GM12874 (cell line): ENCODE measurements around the gene PPP5C.

ENCODE experiments used
- TF ChIP-seq, protein P1 (sequence below): IDR thresholded peaks from 2 replicates; pipeline ENCODE4 v1.5.1; 2011; ENCODE audit warnings: low read depth, mild to moderate bottlenecking, control low read depth, low read length, moderate library complexity; ENCODE audit not compliant: insufficient read depth

PPP5C gene

GRCh38 chr19:46369817-46370216, 22.9 kb downstream of the PPP5C start:
- TF ChIP-seq, protein P1, sequence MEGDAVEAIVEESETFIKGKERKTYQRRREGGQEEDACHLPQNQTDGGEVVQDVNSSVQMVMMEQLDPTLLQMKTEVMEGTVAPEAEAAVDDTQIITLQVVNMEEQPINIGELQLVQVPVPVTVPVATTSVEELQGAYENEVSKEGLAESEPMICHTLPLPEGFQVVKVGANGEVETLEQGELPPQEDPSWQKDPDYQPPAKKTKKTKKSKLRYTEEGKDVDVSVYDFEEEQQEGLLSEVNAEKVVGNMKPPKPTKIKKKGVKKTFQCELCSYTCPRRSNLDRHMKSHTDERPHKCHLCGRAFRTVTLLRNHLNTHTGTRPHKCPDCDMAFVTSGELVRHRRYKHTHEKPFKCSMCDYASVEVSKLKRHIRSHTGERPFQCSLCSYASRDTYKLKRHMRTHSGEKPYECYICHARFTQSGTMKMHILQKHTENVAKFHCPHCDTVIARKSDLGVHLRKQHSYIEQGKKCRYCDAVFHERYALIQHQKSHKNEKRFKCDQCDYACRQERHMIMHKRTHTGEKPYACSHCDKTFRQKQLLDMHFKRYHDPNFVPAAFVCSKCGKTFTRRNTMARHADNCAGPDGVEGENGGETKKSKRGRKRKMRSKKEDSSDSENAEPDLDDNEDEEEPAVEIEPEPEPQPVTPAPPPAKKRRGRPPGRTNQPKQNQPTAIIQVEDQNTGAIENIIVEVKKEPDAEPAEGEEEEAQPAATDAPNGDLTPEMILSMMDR = no peak

GRCh38 chr19:46371371-46371901, 24.5 kb downstream of the PPP5C start:
- TF ChIP-seq, protein P1 = no peak

DNA sequence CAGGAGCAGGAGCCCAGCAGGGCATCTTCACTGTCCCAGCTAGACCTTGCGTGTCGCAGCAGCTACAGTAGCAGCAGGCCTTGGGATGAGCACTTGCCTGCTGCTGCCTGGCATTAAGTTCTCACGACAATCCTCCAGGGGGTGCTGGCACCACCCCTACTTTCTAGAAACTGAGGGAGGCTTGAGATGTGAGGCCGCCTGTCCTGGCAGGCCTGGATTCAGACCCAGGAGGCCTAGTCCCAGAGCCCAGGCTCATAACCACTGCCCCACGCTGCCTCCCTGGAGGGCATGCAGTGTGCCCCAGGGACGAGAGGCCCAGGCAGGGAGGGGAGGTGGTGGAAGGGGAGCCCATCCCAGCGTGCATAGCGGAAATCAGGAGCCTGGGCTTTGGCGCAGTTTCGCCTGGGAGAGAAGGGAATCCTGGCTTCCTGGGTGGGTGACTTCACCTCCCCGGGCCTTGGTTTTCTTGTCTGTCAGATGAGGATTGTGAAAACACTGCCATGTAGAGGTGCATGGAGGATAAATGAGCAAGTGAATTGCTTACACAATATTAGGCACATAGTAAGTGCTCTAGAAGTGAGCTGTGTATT, 26.1 kb downstream of the PPP5C start:
- TF ChIP-seq, protein P1 = no peak

DNA sequence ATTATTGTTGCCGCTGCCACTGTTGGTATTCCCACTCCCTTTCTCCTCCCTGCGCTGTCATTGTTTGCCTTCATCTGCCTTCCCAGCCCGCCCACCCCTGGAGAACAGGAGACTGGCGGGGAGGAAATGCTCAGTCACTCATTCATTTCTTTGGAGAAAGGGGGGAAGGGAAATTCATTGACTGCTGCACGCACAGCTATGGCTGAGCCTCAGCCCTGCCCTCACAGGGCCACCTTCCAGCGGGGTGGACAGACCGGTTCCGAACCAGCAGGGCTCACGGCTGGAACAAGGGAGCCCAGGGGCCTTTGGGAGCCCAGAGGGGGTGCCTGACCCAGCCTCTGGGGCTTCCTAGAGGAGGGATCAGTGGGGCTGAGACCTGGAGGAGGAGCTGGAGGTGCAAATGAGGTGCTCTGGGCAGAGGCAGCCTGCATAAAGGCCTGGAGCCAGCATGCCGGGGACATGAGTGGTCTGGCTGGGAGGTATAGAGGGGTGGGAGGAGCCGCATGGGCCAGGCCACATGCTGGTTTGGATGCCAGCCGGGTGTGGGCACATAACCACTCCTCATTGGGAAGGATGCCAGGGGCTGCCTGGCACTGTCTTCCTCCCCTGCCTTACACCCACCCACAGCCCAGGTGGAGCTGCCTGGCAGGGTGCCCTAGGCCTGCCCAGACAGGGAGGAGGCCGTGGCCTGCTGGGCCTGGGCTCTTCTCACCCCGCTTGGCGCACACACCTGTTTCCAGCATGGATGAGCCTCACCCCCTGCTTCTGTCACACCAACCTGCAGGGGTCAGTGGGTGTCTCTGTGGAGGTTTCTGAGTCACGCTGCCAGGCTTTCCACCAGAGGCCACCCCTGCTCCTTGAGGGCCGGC, 26.8 kb downstream of the PPP5C start:
- TF ChIP-seq, protein P1 = no peak

DNA sequence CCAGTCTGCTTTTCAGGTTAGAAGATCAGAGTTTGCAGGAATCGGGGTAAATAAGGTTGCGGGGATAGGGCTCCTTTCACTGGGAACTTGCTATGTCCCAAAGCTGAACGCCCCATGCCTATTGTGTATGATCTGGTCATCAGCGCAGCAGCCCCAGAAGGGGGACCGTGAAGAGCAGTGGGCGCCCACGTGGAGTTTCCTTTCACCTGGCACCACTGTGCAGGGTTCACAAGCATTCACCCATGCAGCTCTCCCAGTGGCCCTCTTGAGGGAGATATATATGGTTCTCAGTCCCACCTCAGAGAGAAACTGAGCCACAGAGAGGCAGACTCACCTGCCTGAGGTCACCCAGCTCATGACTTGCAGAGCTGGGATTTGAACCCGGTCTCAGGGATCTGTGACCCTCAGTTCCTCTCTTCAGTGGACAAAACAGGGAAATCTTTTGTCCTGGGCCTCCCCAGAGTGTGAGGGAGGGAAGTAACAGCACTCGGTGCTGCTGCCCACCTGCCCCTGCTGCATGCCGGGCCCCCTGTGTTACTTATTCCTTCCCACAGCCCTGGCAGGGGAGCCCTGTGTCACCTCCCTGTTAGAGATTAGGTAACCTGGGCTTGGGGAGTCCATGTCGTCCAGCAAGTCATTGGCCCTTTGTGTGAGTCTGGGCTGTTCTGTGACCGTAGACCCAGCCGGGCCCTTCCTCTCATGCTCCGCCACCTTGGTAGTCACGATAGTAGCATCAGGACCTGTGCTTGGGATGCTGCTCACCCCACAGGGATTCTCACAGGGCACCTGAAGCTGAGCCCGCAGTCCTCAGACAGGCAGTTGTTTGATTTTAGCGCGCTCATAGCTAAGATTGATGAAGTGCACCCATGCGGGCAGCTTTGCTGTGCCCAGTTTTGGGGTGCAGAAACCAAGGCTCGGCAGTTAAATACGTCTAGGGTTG, 27.9 kb downstream of the PPP5C start:
- TF ChIP-seq, protein P1 = no peak

- TF ChIP-seq, protein P1 = no peak
These were observed 29.6 kb downstream of the PPP5C start for GRCh38 chr19:46376241-46377153.
